GM19035 (cell line): ENCODE data around the gene CKAP5.

ENCODE experiments used
- ATAC-seq: cut with Tn5 transposase; IDR thresholded peaks from one replicate; pipeline ENCODE4 v1.9.1; 2021; ENCODE audit not compliant: unreplicated experiment

Gene CKAP5

DNA sequence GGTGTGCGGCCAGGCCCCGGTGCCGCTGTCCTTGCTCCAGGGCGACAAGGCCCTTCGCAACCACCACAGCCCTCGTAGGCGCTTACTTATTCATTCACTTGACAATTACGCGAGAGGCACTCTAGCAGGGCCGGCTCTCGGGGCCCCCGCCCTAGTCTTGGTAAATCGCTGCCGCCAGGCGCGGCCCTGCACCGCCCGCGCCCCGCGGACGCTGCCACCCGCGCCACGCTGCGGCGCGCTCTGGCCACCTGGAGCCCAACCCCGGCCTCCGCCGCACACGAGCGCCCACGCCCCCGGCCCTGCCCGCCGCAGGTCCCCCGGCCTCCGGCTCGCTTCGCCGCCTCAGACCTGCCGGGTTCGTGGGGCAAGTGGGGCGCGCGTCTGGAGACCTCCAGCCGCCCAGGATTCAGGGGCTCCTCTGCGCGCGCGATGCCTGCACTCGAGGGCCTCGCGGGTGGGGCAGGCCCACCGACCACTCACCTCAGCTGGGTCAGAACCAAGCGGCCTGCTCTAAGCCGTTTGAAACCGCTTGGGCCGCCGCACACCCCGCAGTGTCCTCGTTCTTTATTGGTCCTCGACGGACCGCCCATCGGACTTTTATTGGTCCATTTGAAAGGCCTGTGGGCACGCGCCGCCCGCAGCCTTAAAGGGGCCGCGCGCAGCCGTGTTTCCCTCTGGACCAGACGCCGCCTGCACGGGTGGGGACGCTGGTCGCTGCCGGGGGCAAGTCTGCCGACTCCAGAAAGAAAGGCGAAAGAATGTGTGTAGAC is at the start of gene CKAP5:
TSS of gene CKAP5 (minus strand) at position 541 of the 770 bp plus-strand sequence. CDS start 25,049 bp downstream, outside the sequence.
- ATAC-seq = peak; percentile 97

DNA sequence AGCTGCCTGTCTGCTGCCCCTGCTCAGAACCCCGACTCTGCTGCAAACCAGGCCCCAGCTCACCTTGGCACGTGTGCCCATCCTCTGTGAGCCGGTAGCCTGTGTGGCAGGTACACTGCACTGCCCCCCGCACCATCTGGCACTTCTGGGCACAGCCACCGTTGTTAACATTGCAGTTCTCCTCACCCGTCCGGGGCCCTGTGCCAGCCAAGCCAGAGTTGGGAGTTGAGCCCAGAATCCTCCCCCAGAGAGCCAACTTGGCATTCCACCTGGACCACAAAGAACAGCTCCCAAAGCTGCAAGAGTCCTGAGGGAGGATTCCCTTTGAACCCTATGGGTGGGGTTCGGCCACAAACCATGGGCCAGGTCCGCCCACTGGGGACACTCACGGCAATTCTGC is 49.7 kb upstream of the CKAP5 start:
- no peak for ATAC-seq

GRCh38 chr11:46894961-46895360 is 48.9 kb upstream of the CKAP5 start:
- no peak for ATAC-seq

- no peak for ATAC-seq
Observed at GRCh38 chr11:46894506-46894905, 48.4 kb upstream of the CKAP5 start.

GRCh38 chr11:46892838-46893237 is 46.8 kb upstream of the CKAP5 start:
- ATAC-seq = no peak

DNA sequence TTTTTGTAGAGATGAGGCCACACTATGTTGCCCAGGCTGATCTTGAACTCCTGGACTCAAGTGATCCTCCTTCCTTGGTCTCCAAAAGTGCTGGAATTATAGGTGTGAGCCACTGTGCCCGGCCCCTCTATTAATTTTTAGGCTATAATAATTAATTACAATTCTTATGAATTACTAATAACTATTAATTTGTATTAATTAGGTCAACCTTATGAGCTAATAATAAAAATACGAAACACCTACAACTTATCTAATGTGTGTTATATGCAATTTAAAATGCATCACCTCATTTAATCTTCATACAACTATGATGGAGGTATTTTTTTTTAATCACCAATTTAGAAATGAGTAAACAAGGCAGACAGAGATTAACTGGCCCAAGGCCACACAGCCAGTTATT is 46.0 kb upstream of the CKAP5 start:
- ATAC-seq = no peak

- ATAC-seq = no peak
Observed at GRCh38 chr11:46890665-46891064, 44.6 kb upstream of the CKAP5 start.

- peak; percentile 67 for ATAC-seq
Observed at GRCh38 chr11:46889689-46890475, 43.8 kb upstream of the CKAP5 start.

DNA sequence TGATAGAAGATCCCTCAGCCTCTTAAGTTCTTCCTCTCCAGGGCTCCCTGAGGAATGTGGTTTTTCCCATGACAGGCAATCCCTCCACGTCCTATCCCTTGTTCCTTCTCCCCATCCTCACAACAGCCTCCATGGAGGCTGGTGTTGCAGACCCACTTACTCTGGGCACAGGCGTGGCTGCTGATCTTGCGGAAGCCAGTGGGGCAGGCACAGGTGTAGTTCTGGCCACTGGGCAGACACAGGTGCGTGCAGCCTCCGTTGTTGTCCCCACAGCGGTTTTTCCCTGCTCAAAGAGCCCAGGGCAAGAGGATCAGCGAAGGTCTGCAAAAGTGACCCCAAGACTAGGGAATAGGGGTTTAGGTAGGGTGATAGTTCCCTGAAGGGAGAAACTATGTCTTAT is 43.2 kb upstream of the CKAP5 start:
- ATAC-seq = no peak

GRCh38 chr11:46888636-46889035 is 42.6 kb upstream of the CKAP5 start:
- ATAC-seq = no peak

GRCh38 chr11:46886211-46886610 is 40.1 kb upstream of the CKAP5 start:
- ATAC-seq = no peak

- no peak for ATAC-seq
Observed at GRCh38 chr11:46879056-46879585, 33.0 kb upstream of the CKAP5 start.

DNA sequence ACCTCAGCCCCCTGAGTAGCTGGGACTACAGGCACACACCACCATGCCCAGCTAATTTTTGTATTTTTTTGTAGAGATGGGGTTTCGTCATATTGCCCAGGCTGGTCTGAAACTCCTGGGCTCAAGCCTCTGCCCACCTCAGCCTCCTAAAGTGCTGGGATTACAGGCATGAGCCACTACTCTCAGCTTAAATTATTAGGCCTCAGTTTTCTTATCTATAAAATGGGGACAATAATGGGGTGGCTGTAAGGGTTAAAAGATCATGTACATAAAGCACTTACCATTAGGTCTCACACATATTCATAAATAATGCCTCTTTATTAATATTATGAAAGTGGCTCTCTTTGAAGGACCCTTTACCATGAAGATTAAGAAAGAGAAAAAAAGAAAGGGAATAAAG is 31.5 kb upstream of the CKAP5 start:
- no peak for ATAC-seq

- ATAC-seq = no peak
Observed at GRCh38 chr11:46876471-46876870, 30.4 kb upstream of the CKAP5 start.

DNA sequence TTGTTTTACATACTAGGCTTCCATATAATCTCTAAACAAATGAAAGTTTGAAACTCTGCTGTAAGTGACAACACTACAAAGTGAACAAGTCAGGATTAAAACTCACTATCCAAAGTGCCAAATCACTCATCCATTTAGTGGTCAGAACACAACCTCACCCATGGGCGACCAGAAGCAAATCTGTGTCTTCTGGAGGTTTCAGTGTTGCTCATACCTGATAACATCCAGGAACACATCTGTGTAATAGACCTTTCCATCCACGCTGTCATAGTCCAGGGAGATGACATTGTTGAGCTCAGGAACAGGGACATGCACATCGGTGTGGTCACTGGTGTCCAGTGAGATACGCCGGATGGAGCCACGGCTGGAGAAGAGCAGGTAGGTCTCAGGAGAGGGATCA is 28.5 kb upstream of the CKAP5 start:
- ATAC-seq = no peak

DNA sequence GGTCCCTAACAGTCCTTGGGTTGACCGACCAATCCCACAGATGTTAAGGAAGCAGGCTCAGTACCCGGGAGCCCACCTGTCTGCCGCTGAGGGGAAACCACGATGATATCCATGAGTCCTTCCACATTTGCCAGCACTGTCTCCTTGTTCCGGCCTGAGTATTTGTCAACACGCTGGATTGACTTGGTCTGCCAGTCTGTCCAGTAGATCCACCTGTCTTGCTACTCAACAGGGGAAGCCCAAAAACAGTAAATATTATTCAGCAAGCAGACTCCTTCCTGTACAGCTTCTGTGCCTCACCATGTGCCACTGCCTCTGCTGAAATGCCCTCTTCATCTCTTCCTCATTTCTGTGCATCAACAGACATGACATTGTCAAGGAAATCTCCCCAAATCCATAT is 22.8 kb upstream of the CKAP5 start:
- no peak for ATAC-seq

DNA sequence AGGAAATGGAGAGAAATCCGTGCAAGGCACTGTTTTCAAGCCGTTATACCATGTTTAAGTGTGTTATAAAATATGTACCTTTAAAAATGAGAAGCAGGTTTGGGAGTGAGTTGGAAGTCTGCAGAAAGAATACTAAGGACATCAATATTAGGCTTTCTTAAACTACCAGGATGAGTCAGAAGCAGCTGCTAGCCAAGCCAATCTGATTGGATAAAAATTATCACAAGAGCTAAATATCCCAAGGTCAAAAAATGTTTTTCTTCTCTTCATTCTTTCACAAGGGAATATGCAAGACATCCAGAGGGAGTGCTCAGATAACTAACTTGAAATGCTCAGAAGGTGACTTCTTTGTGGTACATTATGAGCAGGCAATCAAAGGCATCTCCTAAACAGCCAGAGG is 19.3 kb upstream of the CKAP5 start:
- no peak for ATAC-seq

GRCh38 chr11:46860218-46860617 is 14.1 kb upstream of the CKAP5 start:
- no peak for ATAC-seq

DNA sequence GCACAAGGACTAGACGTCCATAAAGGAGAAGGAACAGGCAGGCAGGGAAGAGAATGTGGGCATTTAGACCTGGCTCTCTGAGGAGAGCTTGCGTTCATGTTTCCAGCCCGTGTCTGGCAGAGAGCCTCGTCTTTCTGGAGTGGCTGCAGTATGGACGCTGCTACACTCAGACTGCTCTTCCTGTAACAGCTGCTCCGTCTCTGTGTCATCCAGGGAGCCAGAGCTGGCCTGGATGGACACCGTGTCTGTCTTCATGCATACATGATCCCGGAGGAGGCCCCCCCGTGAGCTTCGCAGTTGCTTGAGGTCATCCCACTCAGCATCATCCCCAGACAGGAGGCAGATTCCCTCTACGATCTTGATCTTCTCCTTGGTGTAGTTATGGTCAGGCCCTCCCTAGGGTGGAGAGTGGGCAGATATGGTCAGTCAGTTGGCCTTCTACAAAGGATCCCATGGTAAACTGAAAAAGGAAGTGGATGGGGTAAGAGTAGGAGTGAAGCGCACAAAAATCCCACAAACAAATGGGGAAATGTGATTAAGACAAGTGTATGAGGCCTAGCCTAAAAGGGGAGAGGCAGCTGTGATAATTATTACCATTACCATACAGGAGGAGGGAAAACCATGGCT is 13.0 kb upstream of the CKAP5 start:
- ATAC-seq = no peak

- ATAC-seq = no peak
Observed at GRCh38 chr11:46857666-46858065, 11.6 kb upstream of the CKAP5 start.

- no peak for ATAC-seq
Observed at GRCh38 chr11:46856605-46857343, 10.7 kb upstream of the CKAP5 start.
